Lower lobe of right lung (tissue), 2 donors: ENCODE measurements around the gene MTERF2. TPM values are rescaled to one million over a fixed set of nuclear protein-coding genes. Genes with fewer than 3 reads are reported as not detected.

Experiments
- ATAC-seq, 2 donors: fragments of 200-7000 bp; cut with Tn5 transposase; one replicate each; pipeline ENCODE4 v1.9.1; 2020 to 2022; ENCODE audit warnings: mild to moderate bottlenecking in 2 of 2, moderate library complexity in 2 of 2
- DNase-seq: peaks from one replicate; pipeline ENCODE4 v3.0.0-alpha.2; 2020
- H3K27ac ChIP-seq: fragments of 200-600 bp; one replicate; pipeline ENCODE4 v1.8.0; 2022
- H3K27me3 ChIP-seq: fragments of 200-600 bp; one replicate; pipeline ENCODE4 v1.8.0; 2022; ENCODE audit warnings: low read depth
- H3K36me3 ChIP-seq: fragments of 200-600 bp; one replicate; pipeline ENCODE4 v1.8.0; 2022; ENCODE audit warnings: mild to moderate bottlenecking
- H3K4me1 ChIP-seq: fragments of 200-600 bp; one replicate; pipeline ENCODE4 v1.8.0; 2022
- H3K4me3 ChIP-seq: fragments of 200-600 bp; one replicate; pipeline ENCODE4 v1.8.0; 2022; ENCODE audit warnings: mild to moderate bottlenecking
- H3K9me3 ChIP-seq: fragments of 200-600 bp; one replicate; pipeline ENCODE4 v1.8.0; 2022
- CTCF ChIP-seq: fragments of 200-600 bp; IDR thresholded peaks from one replicate; pipeline ENCODE4 v1.8.0; 2022; ENCODE audit warnings: antibody characterized with exemption, mild to moderate bottlenecking
- intact Hi-C: fragments of 100-400 bp; cut with DNase I; formaldehyde crosslinking; loops from one replicate; pipeline ENCODE4 v1.11.0; 2022
- total RNA-seq: library from RNA; stranded (reverse); fragmentation: NEBNext Ultra II Directional; extraction: Animal tissue kit (Norgen Biotek cat#: 25700); gene quantifications from one replicate; pipeline ENCODE4 v1.2.1, GENCODE V29; 2021
- donor health status: DM: no; HTN: yes; CAD: no; lungs with severe emphysema.

The MTERF2 gene
- total RNA-seq, 1 donor from 2014 or later: 13.6 TPM

- Histone ChIP-seq H3K9me3 (no peaks in the 10 kb centered on the region), H3K4me1 (no peaks in the 10 kb centered on the region), H3K27me3 (no peaks in the 10 kb centered on the region), H3K36me3 (no peaks in the 10 kb centered on the region), H3K4me3 (no peak overlapping the region), H3K27ac (no peak overlapping the region)
- TF ChIP-seq CTCF: no peak
- intact Hi-C loops: no loop called here
- no peak for DNase-seq
- no peak for ATAC-seq
Measured at GRCh38 chr12:106947461-106947860, 39.5 kb downstream of the MTERF2 start.

- DNase-seq (no peak), ATAC-seq (no peak)
- H3K36me3 ChIP-seq: no peaks in the 10 kb centered on the region
- H3K4me1 ChIP-seq: no peaks in the 10 kb centered on the region
- TF ChIP-seq CTCF: no peak
- H3K4me3 ChIP-seq: no peak overlapping the region
- intact Hi-C loops: no loop called here
- H3K9me3 ChIP-seq: no peaks in the 10 kb centered on the region
- no peak overlapping the region for H3K27ac ChIP-seq
- no peaks in the 10 kb centered on the region for H3K27me3 ChIP-seq
Measured at GRCh38 chr12:106945261-106945851, 41.6 kb downstream of the MTERF2 start.

DNA sequence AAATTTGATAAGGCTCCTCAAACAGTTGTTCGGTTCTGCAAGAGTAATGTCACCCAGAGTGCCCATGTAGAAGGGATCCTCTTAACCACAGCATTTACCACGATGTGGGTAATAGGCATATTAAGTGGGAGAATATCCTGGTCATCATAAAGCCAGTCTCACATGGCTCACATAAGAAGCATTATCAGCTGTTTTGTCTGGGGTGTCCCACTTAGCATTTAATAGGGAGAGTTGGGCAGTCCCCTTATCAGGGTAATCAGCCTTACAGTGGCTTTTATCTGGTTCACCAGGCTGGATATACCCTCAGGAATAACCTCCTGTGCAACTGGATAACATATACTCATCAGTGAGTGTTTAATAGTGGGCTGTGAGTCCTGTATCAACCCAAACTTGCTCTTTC is 44.2 kb downstream of the MTERF2 start:
- no peak for TF ChIP-seq CTCF
- H3K27ac ChIP-seq: no peak overlapping the region
- H3K27me3 ChIP-seq: no peaks in the 10 kb centered on the region
- intact Hi-C loops: no loop called here
- no peaks in the 10 kb centered on the region for H3K4me1 ChIP-seq
- ATAC-seq (no peak), DNase-seq (no peak)
- H3K9me3 ChIP-seq: no peaks in the 10 kb centered on the region
- H3K4me3 ChIP-seq: no peak overlapping the region
- no peaks in the 10 kb centered on the region for H3K36me3 ChIP-seq

- no peak overlapping the region for H3K4me3 ChIP-seq
- no peak for DNase-seq
- H3K27me3 ChIP-seq: no peaks in the 10 kb centered on the region
- H3K27ac ChIP-seq: no peak overlapping the region
- TF ChIP-seq CTCF: no peak
- no peak for ATAC-seq
- H3K36me3 ChIP-seq: no peaks in the 10 kb centered on the region
- no peaks in the 10 kb centered on the region for H3K9me3 ChIP-seq
- intact Hi-C loops: no loop called here
- H3K4me1 ChIP-seq: no peaks in the 10 kb centered on the region
Measured at GRCh38 chr12:106941481-106942156, 45.3 kb downstream of the MTERF2 start.

DNA sequence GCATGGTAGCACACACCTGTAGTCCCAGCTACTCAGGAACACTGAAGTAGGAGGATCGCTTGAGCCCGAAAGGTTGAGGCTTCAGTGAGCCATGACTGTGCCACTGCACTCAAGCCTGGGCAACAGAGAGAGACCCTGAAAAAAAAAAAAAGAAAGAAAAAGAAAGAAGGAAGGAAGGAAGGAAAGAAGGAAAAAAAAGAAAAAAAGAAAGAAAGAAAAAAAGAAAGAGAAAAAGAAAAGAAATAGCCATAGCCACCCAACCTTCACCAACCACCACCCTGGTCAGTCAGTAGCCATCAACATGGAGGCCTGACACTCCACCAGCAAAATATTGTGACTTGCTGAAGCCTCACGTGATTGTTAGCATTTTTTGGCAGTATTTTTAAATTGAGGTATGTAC is 52.7 kb downstream of the MTERF2 start:
- H3K27ac ChIP-seq: no peak overlapping the region
- H3K4me1 ChIP-seq: no peaks in the 10 kb centered on the region
- no peaks in the 10 kb centered on the region for H3K36me3 ChIP-seq
- peaks cover 8% of the 10 kb centered on the region for H3K27me3 ChIP-seq
- DNase-seq (no peak), ATAC-seq (no peak)
- H3K4me3 ChIP-seq: no peak overlapping the region
- no peaks in the 10 kb centered on the region for H3K9me3 ChIP-seq
- TF ChIP-seq CTCF: no peak
- intact Hi-C loops: no loop called here

Other genes with a start within 250 kb of the MTERF2 start
- 16.7 TPM for gene RIC8B, start 212.5 kb downstream of the MTERF2 start, total RNA-seq
- 26.5 TPM for gene TMEM263, start 31.2 kb downstream of the MTERF2 start, total RNA-seq
- gene CRY1, start 106.4 kb upstream of the MTERF2 start, total RNA-seq: 18.8 TPM